Skeletal muscle satellite cell (primary cell): ENCODE measurements around the gene WT1.

ENCODE experiments used
- H3K27me3 ChIP-seq: 2 replicates; pipeline ENCODE4 v1.7.0; 2013; ENCODE audit warnings: low read length; ENCODE audit not compliant: control insufficient read depth, insufficient read depth
- H3K36me3 ChIP-seq: 2 replicates; pipeline ENCODE4 v1.7.0; 2013; ENCODE audit warnings: mild to moderate bottlenecking, control low read depth, low read length; ENCODE audit not compliant: insufficient read depth
- H3K4me1 ChIP-seq: 2 replicates; pipeline ENCODE4 v1.7.0; 2013; ENCODE audit warnings: low read length; ENCODE audit not compliant: control insufficient read depth, insufficient read depth
- H3K4me2 ChIP-seq: 2 replicates; pipeline ENCODE4 v1.7.0; 2013; ENCODE audit warnings: mild to moderate bottlenecking, low read length
- H3K4me3 ChIP-seq: 2 replicates; pipeline ENCODE4 v1.7.0; 2013; ENCODE audit warnings: low read length
- H3K9ac ChIP-seq: 2 replicates; pipeline ENCODE4 v1.7.0; 2013; ENCODE audit warnings: mild to moderate bottlenecking, low read depth, low read length, moderate library complexity
- H3K9me3 ChIP-seq: replicated peaks from 2 replicates; pipeline ENCODE4 v1.7.0; 2013; ENCODE audit warnings: mild to moderate bottlenecking, control low read depth, low read length

WT1 gene

GRCh38 chr11:32454993-32455392 is 19.7 kb upstream of the WT1 start:
- no peaks in the 10 kb centered on the region for H3K36me3 ChIP-seq
- H3K4me1 ChIP-seq, result no peaks in the 10 kb centered on the region
- H3K9ac ChIP-seq, result no peak overlapping the region
- no peak overlapping the region for H3K4me2 ChIP-seq
- H3K27me3 ChIP-seq, result peaks cover 4% of the 10 kb centered on the region
- no peaks in the 10 kb centered on the region for H3K9me3 ChIP-seq
- H3K4me3 ChIP-seq, result no peak overlapping the region

GRCh38 chr11:32451808-32452207 is 16.5 kb upstream of the WT1 start:
- Histone ChIP-seq H3K27me3 (peaks cover 14% of the 10 kb centered on the region), H3K36me3 (no peaks in the 10 kb centered on the region), H3K9ac (no peak overlapping the region), H3K4me1 (no peaks in the 10 kb centered on the region), H3K9me3 (no peaks in the 10 kb centered on the region), H3K4me3 (no peak overlapping the region), H3K4me2 (no peak overlapping the region)

- H3K4me3 ChIP-seq, result no peak overlapping the region
- no peaks in the 10 kb centered on the region for H3K9me3 ChIP-seq
- no peaks in the 10 kb centered on the region for H3K36me3 ChIP-seq
- H3K4me2 ChIP-seq, result no peak overlapping the region
- H3K27me3 ChIP-seq, result peaks cover 14% of the 10 kb centered on the region
- no peak overlapping the region for H3K9ac ChIP-seq
- no peaks in the 10 kb centered on the region for H3K4me1 ChIP-seq
These were observed 15.0 kb upstream of the WT1 start for GRCh38 chr11:32450372-32450771.

GRCh38 chr11:32448232-32448631 is 12.9 kb upstream of the WT1 start:
- H3K4me1 ChIP-seq, result no peaks in the 10 kb centered on the region
- H3K9ac ChIP-seq, result no peak overlapping the region
- H3K36me3 ChIP-seq, result no peaks in the 10 kb centered on the region
- no peaks in the 10 kb centered on the region for H3K9me3 ChIP-seq
- no peak overlapping the region for H3K4me3 ChIP-seq
- H3K27me3 ChIP-seq, result peaks cover 18% of the 10 kb centered on the region
- H3K4me2 ChIP-seq, result no peak overlapping the region

- H3K9ac ChIP-seq, result no peak overlapping the region
- H3K4me2 ChIP-seq, result no peak overlapping the region
- H3K4me1 ChIP-seq, result no peaks in the 10 kb centered on the region
- H3K4me3 ChIP-seq, result no peak overlapping the region
- H3K27me3 ChIP-seq, result peaks cover 27% of the 10 kb centered on the region
- H3K9me3 ChIP-seq, result no peaks in the 10 kb centered on the region
- H3K36me3 ChIP-seq, result no peaks in the 10 kb centered on the region
These were observed 11.9 kb upstream of the WT1 start for GRCh38 chr11:32447252-32447651.

- Histone ChIP-seq H3K36me3 (no peaks in the 10 kb centered on the region), H3K4me2 (no peak overlapping the region), H3K27me3 (peaks cover 38% of the 10 kb centered on the region), H3K9ac (no peak overlapping the region), H3K4me3 (no peak overlapping the region), H3K9me3 (no peaks in the 10 kb centered on the region), H3K4me1 (no peaks in the 10 kb centered on the region)
These were observed 10.9 kb upstream of the WT1 start for GRCh38 chr11:32446227-32446626.

GRCh38 chr11:32444186-32444585 is 8.8 kb upstream of the WT1 start:
- peaks cover 51% of the 10 kb centered on the region for H3K27me3 ChIP-seq
- H3K4me1 ChIP-seq, result no peaks in the 10 kb centered on the region
- H3K9ac ChIP-seq, result no peak overlapping the region
- no peaks in the 10 kb centered on the region for H3K9me3 ChIP-seq
- no peaks in the 10 kb centered on the region for H3K36me3 ChIP-seq
- no peak overlapping the region for H3K4me3 ChIP-seq
- H3K4me2 ChIP-seq, result no peak overlapping the region

- no peak overlapping the region for H3K4me3 ChIP-seq
- peaks cover 75% of the 10 kb centered on the region for H3K27me3 ChIP-seq
- no peaks in the 10 kb centered on the region for H3K36me3 ChIP-seq
- H3K4me1 ChIP-seq, result no peaks in the 10 kb centered on the region
- H3K9me3 ChIP-seq, result no peaks in the 10 kb centered on the region
- no peak overlapping the region for H3K4me2 ChIP-seq
- H3K9ac ChIP-seq, result no peak overlapping the region
These were observed 5.6 kb upstream of the WT1 start for GRCh38 chr11:32440916-32441315.

GRCh38 chr11:32440312-32440908 is 5.1 kb upstream of the WT1 start:
- H3K9ac ChIP-seq, result no peak overlapping the region
- H3K36me3 ChIP-seq, result no peaks in the 10 kb centered on the region
- H3K4me2 ChIP-seq, result no peak overlapping the region
- H3K27me3 ChIP-seq, result peaks cover 80% of the 10 kb centered on the region
- H3K4me3 ChIP-seq, result no peak overlapping the region
- no peaks in the 10 kb centered on the region for H3K9me3 ChIP-seq
- no peaks in the 10 kb centered on the region for H3K4me1 ChIP-seq

- Histone ChIP-seq H3K4me1 (no peaks in the 10 kb centered on the region), H3K36me3 (no peaks in the 10 kb centered on the region), H3K4me2 (no peak overlapping the region), H3K4me3 (no peak overlapping the region), H3K9ac (no peak overlapping the region), H3K9me3 (no peaks in the 10 kb centered on the region), H3K27me3 (peaks cover 84% of the 10 kb centered on the region)
These were observed 4.3 kb upstream of the WT1 start for GRCh38 chr11:32439501-32440210.

- H3K9ac ChIP-seq, result no peak overlapping the region
- no peaks in the 10 kb centered on the region for H3K4me1 ChIP-seq
- H3K4me2 ChIP-seq, result peak overlapping the region; percentile 58
- no peaks in the 10 kb centered on the region for H3K36me3 ChIP-seq
- no peaks in the 10 kb centered on the region for H3K9me3 ChIP-seq
- H3K4me3 ChIP-seq, result no peak overlapping the region
- H3K27me3 ChIP-seq, result peaks cover 91% of the 10 kb centered on the region
These were observed 3.6 kb upstream of the WT1 start for GRCh38 chr11:32438866-32439489.
